ENCODE measurements around the gene WDR44. TPM values are rescaled to one million over a fixed set of nuclear protein-coding genes. Genes with fewer than 3 reads are reported as not detected.
"Not testable (repeated sequence)": the region's sequence is repeated elsewhere in the genome, so short reads cannot be mapped to it uniquely, and the experiment has no call there.

Gene WDR44
- polyA plus RNA-seq, 3 donors from 2014 or later, result 3.8 to 7.0 (median 4.5) TPM

GRCh38 chrX:118474586-118474985 is 128.7 kb downstream of the WDR44 start:
- H3K9me3 Mint-ChIP-seq, result peaks cover 0 to 9% (median under 1%) of the 10 kb centered on the region in 6 donors
- no peak for DNase-seq
- no peak overlapping the region for H3K4me3 Mint-ChIP-seq
- no peaks in the 10 kb centered on the region for H3K36me3 Mint-ChIP-seq
- H3K27me3 Mint-ChIP-seq (ENCODE audit: low read depth in 3 of 3), result peaks cover 0 to 4% (median 3%) of the 10 kb centered on the region in 3 donors
- no peak overlapping the region for H3K27ac Mint-ChIP-seq
- H3K4me1 Mint-ChIP-seq, result no peaks in the 10 kb centered on the region

GRCh38 chrX:118475903-118476302 is 130.0 kb downstream of the WDR44 start:
- Mint-ChIP-seq H3K4me3 (no peak overlapping the region), H3K27ac (no peak overlapping the region), H3K27me3 (ENCODE audit: low read depth in 3 of 3) (peaks cover 0 to 6% (median 3%) of the 10 kb centered on the region in 3 donors), H3K36me3 (no peaks in the 10 kb centered on the region), H3K4me1 (no peaks in the 10 kb centered on the region), H3K9me3 (peaks cover 0 to 9% (median under 1%) of the 10 kb centered on the region in 6 donors)
- no peak for DNase-seq

GRCh38 chrX:118480172-118480571 is 134.3 kb downstream of the WDR44 start:
- H3K4me3 Mint-ChIP-seq, result no peak overlapping the region
- H3K4me1 Mint-ChIP-seq, result no peaks in the 10 kb centered on the region
- no peaks in the 10 kb centered on the region for H3K9me3 Mint-ChIP-seq
- H3K36me3 Mint-ChIP-seq, result no peaks in the 10 kb centered on the region
- no peak for DNase-seq
- H3K27me3 Mint-ChIP-seq (ENCODE audit: low read depth in 3 of 3), result peaks cover 0 to 10% (median 8%) of the 10 kb centered on the region in 3 donors
- H3K27ac Mint-ChIP-seq, result no peak overlapping the region

- not testable (repeated sequence) for H3K4me3 Mint-ChIP-seq; DNase-seq; H3K4me1 Mint-ChIP-seq; H3K27me3 Mint-ChIP-seq (ENCODE audit: low read depth in 3 of 3); H3K9me3 Mint-ChIP-seq; H3K36me3 Mint-ChIP-seq; H3K27ac Mint-ChIP-seq
Measured at GRCh38 chrX:118482384-118482783, 136.5 kb downstream of the WDR44 start.

GRCh38 chrX:118484216-118484903 is 138.5 kb downstream of the WDR44 start:
- no peaks in the 10 kb centered on the region for H3K4me1 Mint-ChIP-seq
- H3K27ac Mint-ChIP-seq, result no peak overlapping the region
- H3K9me3 Mint-ChIP-seq, result no peaks in the 10 kb centered on the region
- peaks cover 0 to 6% (median 6%) of the 10 kb centered on the region in 3 donors for H3K27me3 Mint-ChIP-seq (ENCODE audit: low read depth in 3 of 3)
- no peak overlapping the region for H3K4me3 Mint-ChIP-seq
- DNase-seq, result no peak
- no peaks in the 10 kb centered on the region for H3K36me3 Mint-ChIP-seq

- H3K27me3 Mint-ChIP-seq (ENCODE audit: low read depth in 3 of 3); H3K27ac Mint-ChIP-seq; DNase-seq; H3K36me3 Mint-ChIP-seq; H3K4me3 Mint-ChIP-seq; H3K9me3 Mint-ChIP-seq; H3K4me1 Mint-ChIP-seq: not testable (repeated sequence)
Measured at GRCh38 chrX:118486693-118487092, 140.8 kb downstream of the WDR44 start.

GRCh38 chrX:118493016-118493415 is 147.1 kb downstream of the WDR44 start:
- peaks cover 18 to 19% of the 10 kb centered on the region in 2 donors for H3K4me1 Mint-ChIP-seq
- DNase-seq, result no peak
- no peak overlapping the region for H3K4me3 Mint-ChIP-seq
- H3K27ac Mint-ChIP-seq, result peak overlapping the region in 3 of 6 donors; percentile 1 to 52 (median 4)
- peaks cover 5 to 17% (median 10%) of the 10 kb centered on the region in 3 donors for H3K27me3 Mint-ChIP-seq (ENCODE audit: low read depth in 3 of 3)
- H3K9me3 Mint-ChIP-seq, result no peaks in the 10 kb centered on the region
- H3K36me3 Mint-ChIP-seq, result no peaks in the 10 kb centered on the region

GRCh38 chrX:118493653-118494297 is 147.9 kb downstream of the WDR44 start:
- H3K4me3 Mint-ChIP-seq, result no peak overlapping the region
- peaks cover 5 to 17% (median 10%) of the 10 kb centered on the region in 3 donors for H3K27me3 Mint-ChIP-seq (ENCODE audit: low read depth in 3 of 3)
- no peak for DNase-seq
- peak overlapping the region in 1 of 6 donors; percentile 93 for H3K27ac Mint-ChIP-seq
- H3K36me3 Mint-ChIP-seq, result no peaks in the 10 kb centered on the region
- peaks cover 25 to 27% of the 10 kb centered on the region in 2 donors for H3K4me1 Mint-ChIP-seq
- H3K9me3 Mint-ChIP-seq, result no peaks in the 10 kb centered on the region

- H3K27ac Mint-ChIP-seq, result peak within 1 kb of the TSS; percentile 96 to 99 (median 98)
- no peaks in the 10 kb centered on the region for H3K9me3 Mint-ChIP-seq
- peaks cover 7 to 20% (median 10%) of the 10 kb centered on the region in 3 donors for H3K27me3 Mint-ChIP-seq (ENCODE audit: low read depth in 3 of 3)
- peak within 1 kb of the TSS; percentile 93 to 100 (median 98) for H3K4me3 Mint-ChIP-seq
- DNase-seq, result peak; percentile 81 to 84 (median 82)
- H3K4me1 Mint-ChIP-seq, result peaks cover 36 to 37% of the 10 kb centered on the region in 2 donors
- H3K36me3 Mint-ChIP-seq, result no peaks in the 10 kb centered on the region
Measured at GRCh38 chrX:118495061-118495921, 149.4 kb downstream of the WDR44 start, which contains the start of gene DOCK11. Gene DOCK11 (plus strand): TSS chrX:118495815. CDS start chrX:118495972, 157 bp downstream.

GRCh38 chrX:118495958-118496762 is 150.3 kb downstream of the WDR44 start:
- Mint-ChIP-seq H3K27me3 (ENCODE audit: low read depth in 3 of 3) (peaks cover 10 to 20% (median 10%) of the 10 kb centered on the region in 3 donors), H3K4me1 (peaks cover 36 to 37% of the 10 kb centered on the region in 2 donors), H3K27ac (peak overlapping the region; percentile 96 to 99 (median 98)), H3K36me3 (no peaks in the 10 kb centered on the region), H3K9me3 (no peaks in the 10 kb centered on the region), H3K4me3 (peak overlapping the region; percentile 93 to 100 (median 98))
- DNase-seq, result peak; percentile 71 to 77 (median 73)

- no peaks in the 10 kb centered on the region for H3K9me3 Mint-ChIP-seq
- peak overlapping the region; percentile 96 to 99 (median 98) for H3K27ac Mint-ChIP-seq
Measured at GRCh38 chrX:118496763-118497079, 150.8 kb downstream of the WDR44 start.

GRCh38 chrX:118497180-118497818 is 151.4 kb downstream of the WDR44 start:
- H3K27me3 Mint-ChIP-seq (ENCODE audit: low read depth in 3 of 3), result peaks cover 10 to 20% (median 10%) of the 10 kb centered on the region in 3 donors
- H3K36me3 Mint-ChIP-seq, result no peaks in the 10 kb centered on the region
- peak overlapping the region; percentile 93 to 100 (median 98) for H3K4me3 Mint-ChIP-seq
- H3K9me3 Mint-ChIP-seq, result no peaks in the 10 kb centered on the region
- peaks cover 42 to 45% of the 10 kb centered on the region in 2 donors for H3K4me1 Mint-ChIP-seq
- peak in 1 of 3 donors; percentile 17 for DNase-seq
- H3K27ac Mint-ChIP-seq, result peak overlapping the region; percentile 96 to 99 (median 98)

More at GRCh38 chrX:118496763-118497079, 150.8 kb downstream of the WDR44 start:
- Mint-ChIP-seq H3K27me3 (ENCODE audit: low read depth in 3 of 3) (peaks cover 10 to 20% (median 10%) of the 10 kb centered on the region in 3 donors), H3K36me3 (no peaks in the 10 kb centered on the region), H3K4me1 (peaks cover 36 to 39% of the 10 kb centered on the region in 2 donors), H3K4me3 (peak overlapping the region; percentile 93 to 100 (median 98))
- no peak for DNase-seq
